Mesangial cell (primary cell): Measurements from ENCODE around the gene TBCD. TPM values are rescaled to one million over a fixed set of nuclear protein-coding genes. Genes with fewer than 3 reads are reported as not detected.

Experiments
- total RNA-seq: library from RNA; depleted of rRNA; stranded (reverse); fragments of >200 nt; gene quantifications from 2 replicates; pipeline ENCODE4 v1.2.3, GENCODE V29; 2015

TBCD gene
- total RNA-seq: 56.7 and 67.9 TPM in 2 replicates

GRCh38 chr17:82751571-82752370, at the start of gene TBCD:
Gene TBCD, plus strand, starts transcription at chr17:82752065. Its CDS starts 129 bp downstream, at chr17:82752194.

GRCh38 chr17:82716203-82717010, 35.5 kb upstream of the TBCD start, which contains the start of gene FN3KRP:
Gene FN3KRP, plus strand, starts transcription at chr17:82716706. Its CDS starts 50 bp downstream, at chr17:82716756.

GRCh38 chr17:82734987-82735866, 16.6 kb upstream of the TBCD start, which contains the start of gene FN3K:
Gene FN3K, plus strand, starts transcription at chr17:82735615. Its CDS starts 22 bp downstream, at chr17:82735637.

DNA sequence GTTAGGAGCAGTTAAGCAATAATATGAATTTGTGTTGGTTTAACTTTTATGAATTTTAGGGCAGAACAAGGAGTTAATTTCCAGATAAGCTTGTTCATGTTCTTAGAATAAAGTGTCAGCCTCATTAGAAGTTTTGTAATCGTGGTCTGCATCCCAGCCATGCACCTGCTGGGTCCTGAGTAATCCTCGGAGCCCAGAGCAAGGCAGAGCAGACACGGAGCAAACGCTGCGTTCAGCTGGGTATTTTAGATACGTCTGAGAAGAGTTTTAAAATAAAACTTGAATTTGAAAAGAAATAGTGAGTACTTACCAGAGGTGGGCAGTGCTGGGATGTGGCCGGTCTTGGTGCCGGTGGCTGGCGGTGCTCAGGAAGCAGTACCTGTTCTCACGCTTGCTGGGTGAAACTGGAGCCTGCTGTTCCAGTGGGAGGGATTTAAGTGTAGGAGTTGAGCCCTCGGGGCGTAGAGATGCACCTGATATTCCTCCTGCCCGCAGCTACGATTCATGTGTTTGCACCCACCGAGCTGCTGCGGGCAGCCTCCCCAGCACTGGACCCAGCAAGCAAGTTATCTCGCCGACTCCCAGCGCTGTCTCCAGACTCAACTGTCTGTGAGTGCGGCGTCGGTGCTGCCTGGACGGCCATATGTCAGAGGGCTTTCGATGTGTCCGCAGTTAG, 87.9 kb downstream of the TBCD start, which contains the start of gene ZNF750:
Gene ZNF750, minus strand, starts transcription at position 406 of the 676 bp plus-strand sequence. CDS start 7,568 bp downstream, outside the sequence.

Other genes with a start within 250 kb of the TBCD start
- gene FOXK2, start 232.3 kb upstream of the TBCD start, total RNA-seq: 44.2 and 48.2 TPM in 2 replicates
- 71.7 and 72.5 TPM in 2 replicates for gene WDR45B, start 103.6 kb upstream of the TBCD start, total RNA-seq
- gene RAB40B, start 53.4 kb upstream of the TBCD start, total RNA-seq: 4.2 and 10.6 TPM in 2 replicates
- gene FN3KRP, start 35.4 kb upstream of the TBCD start, total RNA-seq: 18.3 and 28.0 TPM in 2 replicates
- 1.6 and 7.7 TPM in 2 replicates for gene FN3K, start 16.4 kb upstream of the TBCD start, total RNA-seq
- gene ZNF750, start 88.0 kb downstream of the TBCD start, total RNA-seq: not detected in 2 replicates